IMR-90 (cell line): ENCODE results near the gene PYGM. TPM values are rescaled to one million over a fixed set of nuclear protein-coding genes. Genes with fewer than 3 reads are reported as not detected.

Experiments
- ATAC-seq: fragments of 200-7000 bp; cut with Tn5 transposase; 2 replicates; pipeline ENCODE4 v1.9.1; 2020; ENCODE audit warnings: low read depth, mild to moderate bottlenecking, moderate library complexity
- BruUV-seq: library from RNA; stranded (reverse); fragments of 400-500 nt; replicated peaks from 2 replicates; lab custom pipeline; 2021; lab: Mats Ljungman, UMichigan
- CTCF ChIA-PET: fragments of 300-600 bp; formaldehyde crosslinking; extraction: SDS; loops from one replicate; lab custom pipeline; 2021; ENCODE audit warnings: antibody characterized with exemption; lab: Yijun Ruan, JAX
- POLR2A ChIA-PET: fragments of 300-600 bp; sonication (Branson Sonifier 250); formaldehyde crosslinking; loops from one replicate; lab custom pipeline; 2022; ENCODE audit warnings: antibody characterized with exemption; ENCODE audit not compliant: unreplicated experiment; lab: Charles Lee
- DNase-seq: peaks from one replicate; pipeline ENCODE4 v3.0.0; 2013
- H2AFZ ChIP-seq: replicated peaks from 2 replicates; pipeline ENCODE3; 2013; ENCODE audit warnings: low read length, mild to moderate bottlenecking; ENCODE audit not compliant: poor library complexity
- H2AK5ac ChIP-seq: 2 replicates; pipeline ENCODE4 v1.6.1; 2013; ENCODE audit warnings: low read depth, low read length, inconsistent platforms
- H2AK9ac ChIP-seq: replicated peaks from 2 replicates; pipeline ENCODE3; 2013; ENCODE audit warnings: mild to moderate bottlenecking, low read depth, low read length, moderate library complexity; ENCODE audit not compliant: poor library complexity
- H2BK120ac ChIP-seq: 2 replicates; pipeline ENCODE4 v1.6.1; 2013; ENCODE audit warnings: low read depth, low read length, inconsistent platforms
- H2BK15ac ChIP-seq: 3 replicates; pipeline ENCODE4 v1.6.1; 2013; ENCODE audit warnings: low read depth, low read length, inconsistent platforms
- H2BK20ac ChIP-seq: 2 replicates; pipeline ENCODE4 v1.6.1; 2013; ENCODE audit warnings: low read depth, mild to moderate bottlenecking, inconsistent platforms, low read length, moderate library complexity
- H2BK5ac ChIP-seq: 2 replicates; pipeline ENCODE4 v1.6.1; 2013; ENCODE audit warnings: mild to moderate bottlenecking, low read depth, low read length, inconsistent platforms; ENCODE audit not compliant: poor library complexity, severe bottlenecking
- H3K14ac ChIP-seq: replicated peaks from 2 replicates; pipeline ENCODE4 v1.6.1; 2013; ENCODE audit warnings: low read depth, low read length, inconsistent platforms
- H3K18ac ChIP-seq: 2 replicates; pipeline ENCODE4 v1.6.1; 2013; ENCODE audit warnings: low read depth, low read length, control low read depth
- H3K23ac ChIP-seq: 2 replicates; pipeline ENCODE4 v1.6.1; 2013; ENCODE audit warnings: low read depth, low read length, inconsistent platforms
- H3K27ac ChIP-seq: 2 replicates; pipeline ENCODE4 v1.5.1; 2013; ENCODE audit warnings: mild to moderate bottlenecking, control low read depth, low read length; ENCODE audit not compliant: insufficient read depth
- H3K27me3 ChIP-seq: 2 replicates; pipeline ENCODE4 v1.6.1; 2013; ENCODE audit warnings: low read length; ENCODE audit not compliant: control insufficient read depth, insufficient read depth
- H3K36me3 ChIP-seq: 2 replicates; pipeline ENCODE4 v1.6.1; 2013; ENCODE audit warnings: low read length, mixed read lengths; ENCODE audit not compliant: control insufficient read depth, insufficient read depth
- H3K4ac ChIP-seq: 2 replicates; pipeline ENCODE4 v1.6.1; 2013; ENCODE audit warnings: low read depth, low read length, inconsistent platforms
- H3K4me1 ChIP-seq: 2 replicates; pipeline ENCODE4 v1.6.1; 2013; ENCODE audit warnings: low read length, mixed read lengths; ENCODE audit not compliant: control insufficient read depth, insufficient read depth
- H3K4me2 ChIP-seq: 2 replicates; pipeline ENCODE4 v1.6.1; 2013; ENCODE audit warnings: low read depth, mild to moderate bottlenecking, control low read depth, low read length, moderate library complexity
- H3K4me3 ChIP-seq: 2 replicates; pipeline ENCODE4 v1.5.1; 2013; ENCODE audit warnings: low read depth, mild to moderate bottlenecking, control low read depth, low read length, moderate library complexity; ENCODE audit not compliant: insufficient read depth
- H3K56ac ChIP-seq: 2 replicates; pipeline ENCODE4 v1.6.1; 2013; ENCODE audit warnings: low read length, inconsistent platforms; ENCODE audit not compliant: insufficient read depth; ENCODE audit errors: extremely low read depth
- H3K79me1 ChIP-seq, 2 experiments: 2 replicates each; pipeline ENCODE4 v1.6.1; 2013; ENCODE audit warnings: low read length in 2 of 2, inconsistent platforms in 1 of 2, low read depth in 1 of 2
- H3K9ac ChIP-seq: 2 replicates; pipeline ENCODE4 v1.6.1; 2013; ENCODE audit warnings: low read depth, low read length, control low read depth
- H3K9me1 ChIP-seq: 2 replicates; pipeline ENCODE4 v1.6.1; 2013; ENCODE audit warnings: low read length, inconsistent platforms; ENCODE audit not compliant: insufficient read depth
- H3K9me3 ChIP-seq: 2 replicates; pipeline ENCODE4 v1.6.1; 2013; ENCODE audit warnings: low read length; ENCODE audit not compliant: control insufficient read depth, insufficient read depth
- H4K20me1 ChIP-seq: 2 replicates; pipeline ENCODE4 v1.6.1; 2013; ENCODE audit warnings: low read length, inconsistent platforms; ENCODE audit not compliant: insufficient read depth
- H4K5ac ChIP-seq: 2 replicates; pipeline ENCODE4 v1.6.1; 2013; ENCODE audit warnings: mild to moderate bottlenecking, low read depth, low read length, control low read depth
- H4K8ac ChIP-seq, 2 experiments: 2 replicates each; pipeline ENCODE4 v1.6.1; 2013; ENCODE audit warnings: low read depth in 2 of 2, low read length in 2 of 2, control low read depth in 1 of 2, inconsistent platforms in 1 of 2
- H4K91ac ChIP-seq: 2 replicates; pipeline ENCODE4 v1.6.1; 2013; ENCODE audit warnings: low read depth, low read length, inconsistent platforms; ENCODE audit not compliant: insufficient read depth
- BHLHE40 ChIP-seq: fragments of 150-350 bp; IDR thresholded peaks from 2 replicates; pipeline ENCODE4 v1.6.1; 2016; ENCODE audit warnings: mild to moderate bottlenecking, low read depth, low read length
- CEBPB ChIP-seq: IDR thresholded peaks from 2 replicates; pipeline ENCODE4 v1.6.1; 2012; ENCODE audit warnings: low read depth, low read length, improper control_type of control experiment
- FOS ChIP-seq: fragments of 150-350 bp; IDR thresholded peaks from 2 replicates; pipeline ENCODE4 v1.6.1; 2016; ENCODE audit warnings: low read depth, low read length
- MXI1 ChIP-seq: IDR thresholded peaks from 2 replicates; pipeline ENCODE4 v1.6.1; 2012; ENCODE audit warnings: low read depth, mild to moderate bottlenecking, low read length, moderate library complexity, borderline replicate concordance
- RCOR1 ChIP-seq: IDR thresholded peaks from 2 replicates; pipeline ENCODE4 v1.6.1; 2012; ENCODE audit warnings: mild to moderate bottlenecking, low read length, improper control_type of control experiment; ENCODE audit not compliant: insufficient replicate concordance
- USF2 ChIP-seq: fragments of 150-350 bp; IDR thresholded peaks from 2 replicates; pipeline ENCODE4 v1.6.1; 2017; ENCODE audit warnings: mild to moderate bottlenecking, antibody characterized with exemption, low read length, low read depth
- WGBS, 2 experiments: methylation state at CpG; one replicate each; pipeline versions ENCODE4 v1.1.5 to v1.1.7; 2013; ENCODE audit warnings: missing lambda C conversion rate in 2 of 2; ENCODE audit not compliant: insufficient read length in 1 of 2; ENCODE audit errors: extremely low coverage in 2 of 2; 5-methylcytosine and 5-hydroxymethylcytosine counted together
- dilution Hi-C: fragments of 300-500 bp; cut with HindIII; formaldehyde crosslinking; loops from one replicate; pipeline ENCODE4 v1.14.3; 2018; ENCODE audit warnings: low sequenced_read_pairs; ENCODE audit not compliant: unreplicated experiment
- in situ Hi-C: fragments of 300-500 bp; cut with MboI; formaldehyde crosslinking; loops from 3 replicates; pipeline ENCODE4 v1.14.3; 2019; ENCODE audit warnings: low sequenced_read_pairs, inconsistent platforms, mixed read lengths
- intact Hi-C: fragments of 100-400 bp; cut with micrococcal nuclease; formaldehyde crosslinking; loops from 2 replicates; pipeline ENCODE4 v1.10.0; 2022
- polyA plus RNA-seq, 3 experiments: library from polyadenylated mRNA; depleted of rRNA; stranded (reverse); fragments of >200 nt; gene quantifications; 2 replicates each; pipeline ENCODE4 v1.2.3, GENCODE V29; 2012; ENCODE audit warnings: low replicate concordance in 1 of 3
- total RNA-seq: library from RNA; depleted of rRNA; stranded (reverse); fragments of >200 nt; gene quantifications from 2 replicates; pipeline ENCODE4 v1.2.3, GENCODE V29; 2012

PYGM gene
- total and polyA plus RNA-seq, 2 of the 4 experiments (the other 2 are of a cell fraction): 0.18 to 0.21 TPM

- Histone ChIP-seq H3K4me1 (peaks cover 14% of the 10 kb centered on the region), H4K91ac (no peak overlapping the region), H3K27me3 (peaks cover 40% of the 10 kb centered on the region), H3K4ac (no peak overlapping the region), H3K36me3 (no peaks in the 10 kb centered on the region), H3K14ac (no peak overlapping the region), H2BK20ac (no peak overlapping the region), H3K4me2 (no peak overlapping the region), H3K9ac (no peak overlapping the region), H2AFZ (no peak overlapping the region), H2AK9ac (no peak overlapping the region), H4K5ac (no peak overlapping the region), H2BK5ac (no peak overlapping the region), H3K18ac (no peak overlapping the region), H3K56ac (no peak overlapping the region), H2BK120ac (no peak overlapping the region), H2AK5ac (no peak overlapping the region), H3K23ac (no peak overlapping the region), H2BK15ac (no peak overlapping the region), H3K79me1 (no peaks in the 10 kb centered on the region), H3K9me1 (peaks cover 7% of the 10 kb centered on the region), H4K8ac (no peak overlapping the region), H3K27ac (no peak overlapping the region), H4K20me1 (peaks cover 3% of the 10 kb centered on the region; the same call in 1 of the 2 replicates), H3K4me3 (no peak overlapping the region), H3K9me3 (no peaks in the 10 kb centered on the region)
- ChIA-PET CTCF (no interaction called here), POLR2A (no interaction called here)
- intact Hi-C loops: no loop called here
- BruUV-seq: no TSS peak
- DNase-seq (no peak), ATAC-seq (no peak)
- 88% methylated on average over 6 of the region's 10 CpGs; no CpG with 5 or more reads in 1 of the 2 experiments for WGBS, 2 experiments
- in situ Hi-C loops: no loop called here
- dilution Hi-C loops: no loop called here
- TF ChIP-seq USF2 (no peak), MXI1 (no peak), CEBPB (no peak), BHLHE40 (no peak), RCOR1 (no peak), FOS (no peak)
These were observed 13.3 kb downstream of the PYGM start for GRCh38 chr11:64746486-64746885.
